AG09319 (cell line): Measurements from ENCODE around the gene TAF4B.

Experiments
- DNase-seq: peaks from one replicate; pipeline ENCODE4 v3.0.0-alpha.2; 2010; ENCODE audit warnings: low read depth; ENCODE audit errors: extremely low read depth
- TF ChIP-seq, protein P1 (sequence below): IDR thresholded peaks from 2 replicates; pipeline ENCODE4 v1.5.1; 2011; ENCODE audit warnings: low read depth, mild to moderate bottlenecking, inconsistent platforms, low read length, moderate library complexity

TAF4B gene

DNA sequence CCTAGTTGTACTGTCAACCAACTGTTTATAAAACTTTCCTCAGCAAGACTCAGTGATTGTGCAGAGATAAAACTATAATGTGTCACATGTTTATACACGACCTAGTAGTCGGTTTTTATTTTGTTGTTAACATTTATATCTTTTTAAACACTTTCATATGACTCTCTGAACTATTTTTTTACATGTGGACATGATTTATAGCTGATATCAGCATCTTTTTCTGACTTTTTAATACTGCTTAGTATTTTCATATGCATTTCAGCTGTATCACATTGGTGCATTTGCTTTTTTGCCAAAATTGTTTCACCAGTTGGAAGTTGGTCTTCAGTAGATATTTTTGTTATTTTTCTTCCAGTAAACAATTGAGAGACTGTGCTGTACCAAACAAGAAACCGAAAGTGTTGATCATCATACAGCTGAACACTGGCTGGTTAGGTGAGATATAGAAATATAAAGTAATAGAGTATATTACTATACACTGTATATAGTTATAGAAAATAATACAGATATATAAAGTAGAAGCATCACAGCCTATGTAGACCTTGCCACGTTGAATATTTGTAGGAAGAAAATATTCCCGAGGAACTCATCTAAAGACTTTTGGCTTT, 167.9 kb downstream of the TAF4B start:
- DNase-seq, result no peak
- TF ChIP-seq, protein P1, sequence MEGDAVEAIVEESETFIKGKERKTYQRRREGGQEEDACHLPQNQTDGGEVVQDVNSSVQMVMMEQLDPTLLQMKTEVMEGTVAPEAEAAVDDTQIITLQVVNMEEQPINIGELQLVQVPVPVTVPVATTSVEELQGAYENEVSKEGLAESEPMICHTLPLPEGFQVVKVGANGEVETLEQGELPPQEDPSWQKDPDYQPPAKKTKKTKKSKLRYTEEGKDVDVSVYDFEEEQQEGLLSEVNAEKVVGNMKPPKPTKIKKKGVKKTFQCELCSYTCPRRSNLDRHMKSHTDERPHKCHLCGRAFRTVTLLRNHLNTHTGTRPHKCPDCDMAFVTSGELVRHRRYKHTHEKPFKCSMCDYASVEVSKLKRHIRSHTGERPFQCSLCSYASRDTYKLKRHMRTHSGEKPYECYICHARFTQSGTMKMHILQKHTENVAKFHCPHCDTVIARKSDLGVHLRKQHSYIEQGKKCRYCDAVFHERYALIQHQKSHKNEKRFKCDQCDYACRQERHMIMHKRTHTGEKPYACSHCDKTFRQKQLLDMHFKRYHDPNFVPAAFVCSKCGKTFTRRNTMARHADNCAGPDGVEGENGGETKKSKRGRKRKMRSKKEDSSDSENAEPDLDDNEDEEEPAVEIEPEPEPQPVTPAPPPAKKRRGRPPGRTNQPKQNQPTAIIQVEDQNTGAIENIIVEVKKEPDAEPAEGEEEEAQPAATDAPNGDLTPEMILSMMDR, result no peak

- TF ChIP-seq, protein P1, result no peak
- DNase-seq, result no peak
Observed at GRCh38 chr18:26397019-26397418, 170.8 kb downstream of the TAF4B start.

GRCh38 chr18:26403491-26403890, 177.2 kb downstream of the TAF4B start:
- no peak for DNase-seq
- TF ChIP-seq, protein P1, result no peak

GRCh38 chr18:26405190-26405801, 179.1 kb downstream of the TAF4B start:
- TF ChIP-seq, protein P1, result peak; percentile 58

GRCh38 chr18:26406324-26406723, 180.1 kb downstream of the TAF4B start:
- DNase-seq, result no peak
- TF ChIP-seq, protein P1, result no peak

More at GRCh38 chr18:26405190-26405801, 179.1 kb downstream of the TAF4B start:
- peak; percentile 22 for DNase-seq

- TF ChIP-seq, protein P1, result no peak
- DNase-seq, result no peak
Observed at GRCh38 chr18:26406854-26407517, 180.7 kb downstream of the TAF4B start.

DNA sequence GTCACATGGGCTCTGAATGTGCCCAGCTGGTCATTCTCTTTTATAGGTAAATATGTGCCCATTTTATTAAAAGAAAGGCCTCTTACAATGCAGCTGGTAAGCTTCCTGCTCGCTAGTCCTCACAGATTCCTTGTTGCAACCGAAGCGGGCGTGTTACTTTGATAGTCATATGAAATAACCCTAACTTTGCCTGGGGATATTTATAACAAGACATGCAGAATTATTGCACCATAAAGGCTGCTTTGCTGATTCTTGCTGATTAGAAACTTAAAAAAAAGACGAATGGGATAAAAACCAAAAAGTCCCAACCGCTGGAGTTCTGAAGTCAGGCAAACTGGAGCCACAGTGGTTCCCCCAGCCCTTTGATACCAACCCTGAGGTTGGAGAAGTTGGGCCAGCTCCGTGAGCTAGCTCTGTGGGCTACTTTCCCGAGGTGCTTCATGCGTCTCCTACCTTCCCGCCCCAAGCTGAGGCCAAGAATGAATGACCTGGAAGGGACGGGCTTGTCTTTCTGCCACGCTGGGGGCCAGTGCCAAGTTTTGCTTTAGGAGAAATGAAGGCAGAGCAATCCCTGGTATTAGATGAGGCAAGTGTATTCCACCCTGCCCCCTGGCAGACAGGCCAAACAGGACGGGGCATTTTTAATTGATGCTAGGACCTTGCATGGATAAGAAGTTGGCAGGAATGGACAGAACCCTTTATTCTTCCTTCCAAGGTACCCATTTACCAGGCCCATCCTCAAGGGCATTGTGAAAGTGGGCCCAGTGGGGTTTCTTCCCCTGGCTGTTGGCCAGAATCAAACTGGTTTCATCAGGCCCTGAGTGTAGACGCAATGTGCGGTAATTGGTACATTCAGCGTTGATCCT, 181.7 kb downstream of the TAF4B start:
- TF ChIP-seq, protein P1, result no peak
- peak; percentile 42 for DNase-seq
